ENCODE measurements around the gene OR2AE1.

- TF ChIP-seq CTCF (conservative IDR thresholded peaks at IDR 0.05; ENCODE audit: low read depth, low read length): no peak
- no peak for TF ChIP-seq BHLHE40 (IDR thresholded peaks at IDR 0.05; ENCODE audit: low read depth, low read length)
- TF ChIP-seq POLR2A (IDR thresholded peaks at IDR 0.05; ENCODE audit: low read depth, low read length): no peak
- no peak for TF ChIP-seq RAD21 (IDR thresholded peaks at IDR 0.05; ENCODE audit: low read length)
- no peak for TF ChIP-seq MXI1 (IDR thresholded peaks at IDR 0.05; ENCODE audit: borderline replicate concordance, low read depth, low read length)
- TF ChIP-seq NFE2L2 (IDR thresholded peaks at IDR 0.05; ENCODE audit: low read depth, low read length): no peak
These were observed 12.9 kb downstream of the OR2AE1 start for GRCh38 chr7:99863847-99864440.
